HG03571 (cell line): ENCODE measurements around the gene PCYT2.

Source experiments
- ATAC-seq: cut with Tn5 transposase; IDR thresholded peaks from one replicate; pipeline ENCODE4 v1.9.1; 2021; ENCODE audit not compliant: unreplicated experiment

Gene PCYT2

GRCh38 chr17:81944858-81945257 lies 33.7 kb upstream of the PCYT2 start:
- no peak for ATAC-seq

GRCh38 chr17:81942167-81942553 lies 31.0 kb upstream of the PCYT2 start:
- ATAC-seq, result no peak

- no peak for ATAC-seq
These were observed 30.4 kb upstream of the PCYT2 start for GRCh38 chr17:81941484-81942166.

- ATAC-seq, result no peak
These were observed 29.6 kb upstream of the PCYT2 start for GRCh38 chr17:81940538-81941483.

- ATAC-seq, result no peak
These were observed 28.7 kb upstream of the PCYT2 start for GRCh38 chr17:81939881-81940385.

GRCh38 chr17:81939218-81939617 lies 28.0 kb upstream of the PCYT2 start:
- no peak for ATAC-seq

- no peak for ATAC-seq
These were observed 24.5 kb upstream of the PCYT2 start for GRCh38 chr17:81935709-81936084.

GRCh38 chr17:81934850-81935708 lies 23.9 kb upstream of the PCYT2 start:
- ATAC-seq, result no peak

GRCh38 chr17:81934098-81934757 lies 23.0 kb upstream of the PCYT2 start:
- ATAC-seq, result no peak

GRCh38 chr17:81933178-81933699 lies 22.0 kb upstream of the PCYT2 start:
- no peak for ATAC-seq

- no peak for ATAC-seq
These were observed 21.3 kb upstream of the PCYT2 start for GRCh38 chr17:81932333-81932983.

- ATAC-seq, result no peak
These were observed 20.5 kb upstream of the PCYT2 start for GRCh38 chr17:81931557-81932332.

GRCh38 chr17:81931189-81931556 lies 20.0 kb upstream of the PCYT2 start:
- ATAC-seq, result no peak

- ATAC-seq, result no peak
These were observed 19.2 kb upstream of the PCYT2 start for GRCh38 chr17:81930142-81931125.

GRCh38 chr17:81929253-81930141 lies 18.3 kb upstream of the PCYT2 start:
- ATAC-seq, result no peak

GRCh38 chr17:81928544-81929252 lies 17.5 kb upstream of the PCYT2 start:
- ATAC-seq, result no peak
